Right atrium auricular region (tissue), 2 donors: Measurements from ENCODE around the gene EPHA6. TPM values are rescaled to one million over a fixed set of nuclear protein-coding genes. Genes with fewer than 3 reads are reported as not detected.

Experiments
- DNase-seq: peaks from one replicate; pipeline ENCODE4 v3.0.0-alpha.2; 2019; ENCODE audit warnings: low spot score
- H3K27ac ChIP-seq, 2 donors: fragments of 200-600 bp; sonication (generic); 1 replicate in 1 of 2; 2 replicates in 1 of 2; pipeline ENCODE4 v1.5.1; 2016 to 2019
- H3K27me3 ChIP-seq, 2 donors: fragments of 200-600 bp; sonication (generic); one replicate each; pipeline versions ENCODE4 v1.5.1 to v1.6.0; 2017 to 2019
- H3K36me3 ChIP-seq: fragments of 200-600 bp; sonication (generic); one replicate; pipeline ENCODE4 v1.5.1; 2016
- H3K4me1 ChIP-seq, 2 donors: fragments of 200-600 bp; sonication (generic); one replicate each; pipeline versions ENCODE4 v1.5.1 to v1.6.0; 2017 to 2019
- H3K4me3 ChIP-seq, 2 donors: fragments of 200-600 bp; sonication (generic); 1 replicate in 1 of 2; 2 replicates in 1 of 2; pipeline ENCODE4 v1.5.1; 2017 to 2019; ENCODE audit warnings: mild to moderate bottlenecking in 1 of 2, moderate library complexity in 1 of 2
- H3K9me3 ChIP-seq, 2 donors: fragments of 200-600 bp; sonication (generic); one replicate each; pipeline ENCODE4 v1.5.1; 2019
- CTCF ChIP-seq, 2 donors: fragments of 200-600 bp; sonication (generic); IDR thresholded peaks; one replicate each; pipeline ENCODE4 v1.5.1; 2019; ENCODE audit warnings: antibody characterized with exemption in 2 of 2
- total RNA-seq, 2 donors: library from RNA; depleted of rRNA; stranded (reverse); fragments of >200 nt; gene quantifications; one replicate each; pipeline ENCODE4 v1.1.0, GENCODE V29; 2016

The EPHA6 gene
- total RNA-seq, 2 donors from 2014 or later, result 0.22 to 0.35 TPM

GRCh38 chr3:97111244-97111643, 296.9 kb downstream of the EPHA6 start:
- Histone ChIP-seq H3K4me3 (no peak overlapping the region), H3K36me3 (no peaks in the 10 kb centered on the region), H3K27ac (no peak overlapping the region), H3K4me1 (no peaks in the 10 kb centered on the region), H3K9me3 (no peaks in the 10 kb centered on the region), H3K27me3 (no peaks in the 10 kb centered on the region)
- no peak for TF ChIP-seq CTCF (IDR thresholded peaks at IDR 0.05)
- DNase-seq, result no peak

- no peak for TF ChIP-seq CTCF (IDR thresholded peaks at IDR 0.05)
- DNase-seq, result no peak
- no peak overlapping the region for H3K27ac ChIP-seq
These were observed 307.0 kb downstream of the EPHA6 start for GRCh38 chr3:97121386-97121785.

GRCh38 chr3:97125902-97126499, 311.6 kb downstream of the EPHA6 start:
- Histone ChIP-seq H3K27me3 (no peaks in the 10 kb centered on the region), H3K36me3 (no peaks in the 10 kb centered on the region), H3K4me1 (no peaks in the 10 kb centered on the region), H3K9me3 (no peaks in the 10 kb centered on the region), H3K4me3 (no peak overlapping the region), H3K27ac (no peak overlapping the region)
- TF ChIP-seq CTCF (IDR thresholded peaks at IDR 0.05), result no peak
- DNase-seq, result no peak

More at GRCh38 chr3:97121386-97121785, 307.0 kb downstream of the EPHA6 start:
- Histone ChIP-seq H3K9me3 (no peaks in the 10 kb centered on the region), H3K36me3 (no peaks in the 10 kb centered on the region), H3K4me3 (no peak overlapping the region), H3K4me1 (no peaks in the 10 kb centered on the region), H3K27me3 (no peaks in the 10 kb centered on the region)

GRCh38 chr3:97131476-97131875, 317.1 kb downstream of the EPHA6 start:
- TF ChIP-seq CTCF (IDR thresholded peaks at IDR 0.05), result no peak

GRCh38 chr3:97138914-97139541, 324.6 kb downstream of the EPHA6 start:
- H3K4me3 ChIP-seq, result no peak overlapping the region
- no peak overlapping the region for H3K27ac ChIP-seq
- no peak for TF ChIP-seq CTCF (IDR thresholded peaks at IDR 0.05)
- no peaks in the 10 kb centered on the region for H3K4me1 ChIP-seq
- peaks cover 0 to 27% of the 10 kb centered on the region in 2 donors for H3K9me3 ChIP-seq
- no peak for DNase-seq
- H3K36me3 ChIP-seq, result no peaks in the 10 kb centered on the region
- no peaks in the 10 kb centered on the region for H3K27me3 ChIP-seq

More at GRCh38 chr3:97131476-97131875, 317.1 kb downstream of the EPHA6 start:
- Histone ChIP-seq H3K4me1 (no peaks in the 10 kb centered on the region), H3K4me3 (no peak overlapping the region), H3K27ac (no peak overlapping the region), H3K36me3 (no peaks in the 10 kb centered on the region), H3K27me3 (no peaks in the 10 kb centered on the region), H3K9me3 (no peaks in the 10 kb centered on the region)
- DNase-seq, result no peak
